Stimulated activated CD4-positive, alpha-beta T cell treated with anti-CD3 and anti-CD28 coated beads, Interleukin-12 subunit alpha, Interleukin-12 subunit beta, amount 100 ng/mL, for 4 hours (primary cell): ENCODE results near the gene AMIGO3.

Experiments
- DNase-seq: peaks from one replicate; pipeline ENCODE4 v3.0.0-alpha.2; 2020

The AMIGO3 gene

GRCh38 chr3:49723628-49724551 is 4.4 kb upstream of the AMIGO3 start, which contains the start of gene GMPPB:
GMPPB (minus strand) TSS chr3:49723951; CDS start chr3:49723726, 225 bp downstream.
- DNase-seq, result peak; percentile 90

DNA sequence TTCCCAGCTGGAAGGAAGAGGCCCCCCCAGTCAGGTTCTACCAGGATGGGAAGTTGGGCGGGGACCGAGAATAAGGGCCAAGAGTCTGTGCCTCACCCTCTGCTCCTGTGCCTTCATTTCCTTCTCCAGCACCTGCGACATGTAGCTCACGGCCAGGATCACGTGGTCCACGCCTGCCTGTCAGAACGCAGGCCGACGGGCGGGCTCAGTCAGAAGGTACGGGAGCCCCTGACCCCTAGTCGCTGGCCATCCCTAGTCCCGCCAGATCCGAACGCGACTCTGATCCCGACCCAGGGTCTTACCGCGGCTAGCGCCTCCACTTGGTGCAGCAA is 3.8 kb upstream of the AMIGO3 start:
- peak; percentile 56 for DNase-seq

GRCh38 chr3:49722896-49723295 is 3.4 kb upstream of the AMIGO3 start:
- DNase-seq, result no peak

- DNase-seq, result no peak
Observed at GRCh38 chr3:49721896-49722781, 2.7 kb upstream of the AMIGO3 start.

DNA sequence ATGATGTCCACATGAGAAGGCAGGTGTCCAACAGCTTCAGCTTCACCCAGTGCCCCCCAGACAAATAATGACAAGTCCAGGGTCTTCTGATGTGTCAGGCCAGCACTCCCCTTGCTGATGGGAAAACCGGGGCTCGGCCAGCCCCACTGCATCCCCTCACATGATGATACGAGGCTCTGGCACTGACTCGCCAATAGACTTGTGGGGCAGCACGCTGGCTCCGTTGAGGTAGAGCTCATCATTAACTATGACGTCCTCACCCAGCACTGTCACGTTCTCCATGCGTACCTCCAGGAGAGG is 2.1 kb upstream of the AMIGO3 start:
- no peak for DNase-seq

DNA sequence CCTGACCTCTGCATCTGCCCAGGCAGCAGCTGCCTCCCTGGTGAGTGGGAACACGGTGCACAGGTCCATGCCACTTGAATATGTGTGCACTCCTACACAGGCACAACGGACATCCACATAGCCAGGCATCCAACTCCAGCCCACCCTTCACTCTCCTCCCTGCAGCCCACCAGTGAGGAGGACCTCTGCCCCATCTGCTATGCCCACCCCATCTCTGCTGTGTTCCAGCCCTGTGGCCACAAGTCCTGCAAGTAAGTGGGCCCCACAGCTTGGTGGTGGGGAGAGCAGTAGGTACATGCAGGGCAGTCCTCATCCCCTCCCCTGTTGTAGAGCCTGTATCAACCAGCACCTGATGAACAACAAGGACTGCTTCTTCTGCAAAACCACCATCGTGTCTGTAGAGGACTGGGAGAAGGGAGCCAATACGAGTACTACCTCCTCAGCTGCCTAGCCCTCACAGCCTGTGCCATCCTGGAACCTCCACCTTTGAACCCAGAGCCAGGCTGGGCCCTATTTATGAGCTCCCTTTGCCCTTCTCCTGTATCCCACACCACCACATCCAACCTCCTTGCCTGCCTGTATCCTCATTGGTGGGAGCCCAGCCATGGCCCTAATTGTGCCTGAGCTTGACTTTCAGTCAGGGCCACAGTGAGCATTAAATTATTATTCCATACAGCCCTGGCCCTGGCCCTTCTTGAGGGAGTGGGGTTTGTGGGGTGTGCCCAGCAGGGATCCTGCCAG is 1.5 kb upstream of the AMIGO3 start:
- no peak for DNase-seq

- DNase-seq, result no peak
Observed at GRCh38 chr3:49718858-49719213, 648 bp downstream of the AMIGO3 start.

DNA sequence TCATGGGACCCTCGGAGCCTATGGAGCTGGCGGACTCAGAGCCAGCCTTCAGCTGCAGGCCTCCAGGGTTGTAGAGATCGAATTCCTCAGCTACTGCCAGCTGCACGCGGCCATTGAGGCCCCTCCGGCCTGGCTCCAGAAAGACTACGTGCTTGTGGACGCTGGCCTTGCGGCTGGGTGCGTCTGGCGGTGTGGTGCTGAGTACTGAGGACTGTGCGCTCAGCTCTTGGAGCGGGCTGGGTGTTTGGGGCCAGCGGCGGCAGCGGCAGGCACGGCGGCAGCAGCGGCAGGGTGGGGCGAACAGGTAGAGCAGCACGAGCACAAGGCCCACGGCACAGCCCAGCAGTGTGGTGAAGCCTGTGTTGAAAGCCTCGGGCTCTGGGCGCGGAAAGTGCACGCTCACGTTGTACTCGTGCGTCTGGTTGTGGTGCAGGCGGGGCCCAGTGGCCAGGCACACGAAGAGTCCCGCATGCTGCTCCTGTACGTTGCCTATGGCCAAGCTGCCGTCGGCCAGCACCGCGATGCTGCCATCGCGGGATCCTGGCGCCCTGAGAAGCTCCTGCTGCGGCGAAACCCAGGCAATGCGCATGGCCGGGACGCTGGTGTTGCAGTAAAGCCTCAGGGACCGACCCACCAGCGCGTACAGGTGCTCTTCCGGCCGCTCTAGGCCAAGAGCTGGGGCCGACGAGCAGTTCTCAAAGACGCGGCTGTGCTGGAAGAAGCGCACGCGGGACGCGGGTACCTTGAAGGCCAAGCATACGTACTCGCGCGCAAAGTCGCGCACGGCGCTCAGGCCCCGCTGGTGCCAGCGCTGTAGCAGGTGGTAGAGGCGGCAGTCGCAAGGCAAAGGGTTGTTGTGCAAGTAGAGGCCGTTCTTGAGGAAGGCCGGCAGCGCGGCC is 1.3 kb downstream of the AMIGO3 start:
- DNase-seq, result no peak

GRCh38 chr3:49717211-49717958 is 2.1 kb downstream of the AMIGO3 start:
- no peak for DNase-seq

GRCh38 chr3:49716691-49717210 is 2.7 kb downstream of the AMIGO3 start:
- DNase-seq, result no peak

DNA sequence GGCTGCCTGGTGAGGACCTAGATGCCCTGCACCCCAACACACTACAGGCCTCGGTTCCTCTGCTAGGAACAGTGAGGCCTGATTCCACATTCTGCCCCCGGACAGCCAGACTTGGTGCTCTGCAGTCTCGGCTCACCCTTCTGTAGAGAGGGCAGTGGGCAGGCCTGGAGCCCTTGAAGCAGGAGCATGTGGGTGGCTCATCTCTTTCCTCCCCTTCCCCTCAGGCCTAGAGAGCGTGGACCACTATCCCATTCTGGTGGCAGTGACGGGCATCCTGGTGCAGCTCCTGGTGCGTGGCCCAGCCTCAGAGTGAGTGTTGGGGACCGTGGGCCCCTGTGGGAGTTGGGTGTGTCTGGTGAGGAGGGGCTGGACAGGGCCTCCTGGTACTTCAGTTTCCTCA is 3.3 kb downstream of the AMIGO3 start:
- DNase-seq, result no peak

DNA sequence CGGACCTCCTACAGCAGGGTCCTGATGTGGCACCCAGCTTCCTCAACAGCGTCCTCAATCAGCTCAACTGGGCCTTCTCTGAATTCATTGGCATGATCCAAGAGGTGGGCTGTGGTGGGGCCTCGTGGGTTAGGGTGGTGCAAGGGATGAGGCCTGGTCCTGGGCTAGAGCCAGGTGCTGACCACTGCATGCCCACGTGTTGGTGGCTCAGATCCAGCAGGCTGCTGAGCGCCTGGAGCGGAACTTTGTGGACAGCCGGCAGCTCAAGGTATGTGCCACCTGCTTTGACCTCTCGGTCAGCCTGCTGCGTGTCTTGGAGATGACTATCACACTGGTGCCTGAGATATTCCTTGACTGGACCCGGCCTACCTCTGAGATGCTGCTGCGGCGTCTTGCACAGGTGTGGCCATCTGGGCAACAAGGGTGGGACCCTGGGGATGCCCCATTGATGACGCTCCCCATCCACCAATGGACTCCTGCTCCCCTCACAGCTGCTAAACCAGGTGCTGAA is 3.8 kb downstream of the AMIGO3 start:
- no peak for DNase-seq

GRCh38 chr3:49714728-49715550 is 4.5 kb downstream of the AMIGO3 start:
- DNase-seq, result no peak

GRCh38 chr3:49713336-49714105 is 6.0 kb downstream of the AMIGO3 start:
- DNase-seq, result no peak

DNA sequence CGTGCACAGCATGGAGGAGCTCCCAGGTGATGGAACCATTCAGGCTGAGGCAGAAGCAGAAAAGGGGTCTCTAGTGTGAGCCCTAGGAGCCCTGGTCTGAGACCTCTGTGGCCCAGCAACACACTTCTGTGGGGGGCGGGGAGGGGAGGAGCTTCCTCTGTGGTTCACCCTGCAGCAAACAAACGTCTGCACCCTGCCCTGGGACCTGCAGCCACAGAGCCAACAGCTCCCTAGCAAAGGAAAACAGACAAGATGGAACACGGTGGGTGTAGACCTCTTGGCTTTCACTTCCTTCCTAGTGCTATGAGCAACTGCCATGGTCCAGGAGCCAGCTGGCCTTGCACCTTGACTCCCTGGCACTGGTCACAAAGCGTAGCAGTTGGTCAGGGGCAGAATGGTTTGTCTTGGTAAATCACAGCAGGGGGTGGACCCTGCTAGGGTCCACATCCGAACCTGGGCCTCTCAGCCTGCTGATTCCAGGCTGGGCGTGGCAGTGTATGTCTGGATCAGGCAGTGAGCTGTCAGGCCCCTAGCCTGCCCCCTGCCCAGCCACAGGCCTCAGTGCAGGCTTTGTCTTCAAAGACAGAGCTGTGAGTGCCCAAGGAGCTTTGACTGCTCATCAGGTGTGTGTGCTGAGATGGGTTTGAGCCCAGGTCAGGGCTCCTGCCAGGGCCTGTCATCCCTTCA is 6.7 kb downstream of the AMIGO3 start:
- DNase-seq, result no peak

GRCh38 chr3:49712166-49712565 is 7.3 kb downstream of the AMIGO3 start:
- no peak for DNase-seq

- DNase-seq, result no peak
Observed at GRCh38 chr3:49711489-49711888, 8.0 kb downstream of the AMIGO3 start.

GRCh38 chr3:49709852-49710251 is 9.6 kb downstream of the AMIGO3 start:
- no peak for DNase-seq

- DNase-seq, result no peak
Observed at GRCh38 chr3:49707113-49707480, 12.4 kb downstream of the AMIGO3 start.
